HepG2 (cell line): ENCODE results near the gene HDAC10. TPM values are rescaled to one million over a fixed set of nuclear protein-coding genes. Genes with fewer than 3 reads are reported as not detected.

Experiments
- AGO2 ChIP-seq: fragments of 200-400 bp; formaldehyde crosslinking; optimal IDR thresholded peaks from 2 replicates; pipeline ENCODE3; 2017; ENCODE audit warnings: mild to moderate bottlenecking, low read depth, low read length, moderate library complexity
- ATAD3A ChIP-seq: sonication (generic); formaldehyde crosslinking; IDR thresholded peaks from 2 replicates; pipeline ENCODE4 v1.4.0; 2020; ENCODE audit warnings: missing genetic modification reagents
- KAT8 ChIP-seq: IDR thresholded peaks from 2 replicates; pipeline ENCODE4 v1.6.1; 2016; ENCODE audit warnings: missing genetic modification reagents, missing compliant biosample characterization
- MAFK ChIP-seq, 2 experiments: IDR thresholded peaks in 1 of 2; conservative IDR thresholded peaks in 1 of 2; 2 replicates each; pipeline ENCODE4 v1.6.1; 2011; ENCODE audit warnings: improper control_type of control experiment in 2 of 2, low read length in 2 of 2
- REPIN1 ChIP-seq: sonication (generic); formaldehyde crosslinking; IDR thresholded peaks from 2 replicates; pipeline ENCODE4 v1.8.0; 2022; ENCODE audit warnings: missing genetic modification reagents, low read depth, mild to moderate bottlenecking, borderline replicate concordance
- REST ChIP-seq, 2 experiments: IDR thresholded peaks; 2 replicates each; pipeline ENCODE4 v1.6.1; 2011 to 2012; ENCODE audit warnings: low read length in 2 of 2, borderline replicate concordance in 1 of 2, low read depth in 1 of 2, mild to moderate bottlenecking in 1 of 2, moderate library complexity in 1 of 2
- YEATS2 ChIP-seq: sonication (generic); formaldehyde crosslinking; IDR thresholded peaks from 2 replicates; pipeline ENCODE4 v1.4.0; 2020; ENCODE audit warnings: missing genetic modification reagents, borderline replicate concordance
- ZBTB42 ChIP-seq: sonication (generic); formaldehyde crosslinking; IDR thresholded peaks from 2 replicates; pipeline ENCODE4 v1.5.0; 2020; ENCODE audit warnings: mild to moderate bottlenecking, missing genetic modification reagents
- ZFX ChIP-seq: sonication (generic); formaldehyde crosslinking; IDR thresholded peaks from 2 replicates; pipeline ENCODE4 v1.4.0; 2020; ENCODE audit warnings: mild to moderate bottlenecking, low read depth, missing genetic modification reagents, moderate library complexity
- ZNF225 ChIP-seq: sonication (generic); formaldehyde crosslinking; IDR thresholded peaks from 2 replicates; pipeline ENCODE4 v1.4.0; 2020; ENCODE audit warnings: mild to moderate bottlenecking, missing genetic modification reagents
- ZNF513 ChIP-seq: sonication (generic); formaldehyde crosslinking; conservative IDR thresholded peaks from 2 replicates; pipeline ENCODE4 v1.5.0; 2020; ENCODE audit warnings: missing genetic modification reagents
- ZNF644 ChIP-seq: IDR thresholded peaks from 2 replicates; pipeline ENCODE4 v1.6.1; 2016; ENCODE audit warnings: low read depth
- ZNF687 ChIP-seq: sonication (generic); formaldehyde crosslinking; IDR thresholded peaks from 2 replicates; pipeline ENCODE4 v1.5.1; 2020; ENCODE audit warnings: mild to moderate bottlenecking, missing genetic modification reagents, moderate library complexity
- ZNF841 ChIP-seq: sonication (generic); formaldehyde crosslinking; IDR thresholded peaks from 2 replicates; pipeline ENCODE4 v1.8.1; 2023; ENCODE audit warnings: missing genetic modification reagents, borderline replicate concordance
- ZSCAN20 ChIP-seq: sonication (generic); formaldehyde crosslinking; IDR thresholded peaks from 2 replicates; pipeline ENCODE4 v1.4.0; 2020; ENCODE audit warnings: missing genetic modification reagents, mild to moderate bottlenecking, borderline replicate concordance
- ZSCAN25 ChIP-seq: sonication (generic); formaldehyde crosslinking; IDR thresholded peaks from 2 replicates; pipeline ENCODE4 v1.8.0; 2022; ENCODE audit warnings: mild to moderate bottlenecking, missing genetic modification reagents
- polyA plus RNA-seq, 8 experiments: library from polyadenylated mRNA; depleted of rRNA in 3 of 8; stranded (reverse) in 7 of 8; unstranded in 1 of 8; fragments of >200 nt; fragmentation: Illumina TruSeq in 4 of 8; extraction: Trizol in 4 of 8; gene quantifications; 2 replicates each; pipeline versions ENCODE4 v1.2.1 to v1.2.3, GENCODE V29; 2011 to 2016; ENCODE audit warnings: low read depth in 4 of 8, missing spikeins in 1 of 8, mixed read lengths in 1 of 8; ENCODE audit not compliant: insufficient read depth in 1 of 8
- total RNA-seq, 5 experiments: library from RNA; depleted of rRNA; stranded (reverse); fragments of >200 nt; fragmentation: Illumina TruSeq; extraction: Trizol; gene quantifications; 2 replicates each; pipeline ENCODE4 v1.2.3, GENCODE V29; 2016; ENCODE audit warnings: low read depth in 1 of 5
- TF ChIP-seq, protein P1 (sequence below): sonication (generic); formaldehyde crosslinking; IDR thresholded peaks from 2 replicates; pipeline ENCODE4 v1.5.1; 2020; ENCODE audit warnings: mild to moderate bottlenecking, missing genetic modification reagents, borderline replicate concordance

HDAC10 gene
- total and polyA plus RNA-seq, 2 of the 13 experiments (the other 11 are each of a cell fraction or from before 2014, with no cell fraction given), result 13.9 to 14.9 TPM

DNA sequence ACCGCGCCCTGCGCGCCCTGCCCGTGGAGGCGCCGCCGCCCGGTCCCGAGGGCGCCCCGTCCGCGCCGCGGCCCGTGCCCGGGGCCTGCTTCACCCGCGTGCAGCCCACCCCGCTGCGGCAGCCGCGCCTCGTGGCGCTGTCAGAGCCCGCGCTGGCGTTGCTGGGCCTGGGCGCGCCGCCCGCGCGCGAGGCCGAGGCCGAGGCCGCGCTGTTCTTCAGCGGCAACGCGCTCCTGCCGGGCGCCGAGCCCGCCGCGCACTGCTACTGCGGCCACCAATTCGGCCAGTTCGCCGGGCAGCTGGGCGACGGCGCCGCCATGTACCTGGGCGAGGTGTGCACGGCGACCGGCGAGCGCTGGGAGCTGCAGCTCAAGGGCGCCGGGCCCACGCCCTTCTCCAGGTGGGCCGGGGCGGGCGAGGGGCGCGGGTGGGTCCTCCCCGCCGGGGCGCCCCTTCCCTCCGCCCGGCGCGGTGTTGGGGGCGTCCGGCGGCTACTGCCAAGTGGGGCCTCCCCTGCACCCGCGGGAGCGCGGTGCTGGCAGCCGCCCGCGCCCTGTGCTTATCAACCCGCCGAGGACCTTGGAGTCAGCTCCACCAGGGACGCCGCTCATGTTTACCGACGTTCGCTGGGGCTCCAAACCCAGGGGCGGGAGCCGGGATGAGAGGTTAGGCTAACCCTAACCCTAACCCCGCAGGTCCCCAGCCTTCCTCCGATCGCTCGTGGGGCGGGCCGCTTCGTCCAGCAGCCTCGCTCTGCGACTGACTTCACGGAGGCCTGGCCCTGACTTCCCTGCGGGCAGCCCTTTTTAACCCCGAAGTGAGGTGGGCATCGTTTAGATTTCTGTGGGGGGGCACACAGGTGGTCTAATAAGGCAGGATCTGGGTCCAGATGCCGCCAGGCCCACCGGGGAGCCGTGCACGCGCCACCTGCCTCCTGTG lies 49.6 kb downstream of the HDAC10 start (continued):
- TF ChIP-seq REST (IDR thresholded peaks at IDR 0.05; ENCODE audit: borderline replicate concordance in 1 of 2, low read depth in 1 of 2, low read length in 2 of 2) (no peak), AGO2 (peak; percentile 75), MAFK (conservative IDR thresholded peaks at IDR 0.05 in 1 of 2, IDR thresholded peaks at IDR 0.05 in 1 of 2; ENCODE audit: low read length in 2 of 2) (no peak), ZNF225 (no peak), YEATS2 (CRISPR knock-in tag) (no peak), ZNF644 (CRISPR knock-in tag) (no peak), ZNF513 (no peak), REPIN1 (CRISPR knock-in tag) (no peak), ZNF687 (CRISPR knock-in tag) (peak; percentile 68), ZNF841 (CRISPR knock-in tag) (no peak), ZFX (CRISPR knock-in tag) (0 out of 2 replicates have a peak, but pooled peaks have one; percentile 25), KAT8 (CRISPR knock-in tag) (no peak), ZSCAN25 (CRISPR knock-in tag) (no peak), ZSCAN20 (CRISPR knock-in tag) (no peak), ATAD3A (CRISPR knock-in tag) (no peak), ZBTB42 (CRISPR knock-in tag) (no peak)
- TF ChIP-seq, protein P1, sequence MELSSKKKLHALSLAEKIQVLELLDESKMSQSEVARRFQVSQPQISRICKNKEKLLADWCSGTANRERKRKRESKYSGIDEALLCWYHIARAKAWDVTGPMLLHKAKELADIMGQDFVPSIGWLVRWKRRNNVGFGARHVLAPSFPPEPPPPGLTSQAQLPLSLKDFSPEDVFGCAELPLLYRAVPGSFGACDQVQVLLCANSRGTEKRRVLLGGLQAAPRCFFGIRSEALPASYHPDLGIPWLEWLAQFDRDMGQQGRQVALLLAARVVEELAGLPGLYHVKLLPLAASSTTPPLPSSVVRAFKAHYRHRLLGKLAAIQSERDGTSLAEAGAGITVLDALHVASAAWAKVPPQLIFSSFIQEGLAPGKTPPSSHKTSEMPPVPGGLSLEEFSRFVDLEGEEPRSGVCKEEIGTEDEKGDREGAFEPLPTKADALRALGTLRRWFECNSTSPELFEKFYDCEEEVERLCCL (CRISPR knock-in tag), result no peak
